NOMO-1 (cell line): ENCODE results near the gene CTAG1A.
A peak's percentile ranks its signal among the peaks of the same experiment; 100 is the strongest.
"Not testable (repeated sequence)": the region's sequence is repeated elsewhere in the genome, so short reads cannot be mapped to it uniquely, and the experiment has no call there.

Experiments
- DNase-seq, 2 experiments: peaks; one replicate each; lab custom pipeline; 2025; ENCODE audit not compliant: unreplicated experiment in 2 of 2; lab: John Stamatoyannopoulos, UW

CTAG1A gene

DNA sequence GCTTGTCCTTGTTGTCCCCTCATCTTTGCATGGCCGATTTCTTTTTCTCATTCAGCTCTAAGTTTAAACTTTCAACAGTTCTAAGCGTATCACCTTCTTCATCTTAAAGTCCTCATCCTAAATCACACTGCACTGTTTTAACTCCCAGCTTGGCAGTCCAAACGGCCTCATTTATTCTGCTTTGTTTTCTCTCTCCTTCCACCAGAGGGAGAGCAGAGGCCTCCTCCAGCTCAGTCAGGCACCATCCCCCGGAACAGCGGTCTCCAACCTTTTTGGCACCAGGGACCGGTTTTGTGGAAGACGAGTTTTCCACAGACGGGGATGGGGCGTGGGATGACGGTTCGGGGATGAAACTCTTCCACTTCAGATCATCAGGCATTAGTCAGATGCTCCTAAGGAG lies 14.6 kb upstream of the CTAG1A start:
- DNase-seq: not testable (repeated sequence)

DNA sequence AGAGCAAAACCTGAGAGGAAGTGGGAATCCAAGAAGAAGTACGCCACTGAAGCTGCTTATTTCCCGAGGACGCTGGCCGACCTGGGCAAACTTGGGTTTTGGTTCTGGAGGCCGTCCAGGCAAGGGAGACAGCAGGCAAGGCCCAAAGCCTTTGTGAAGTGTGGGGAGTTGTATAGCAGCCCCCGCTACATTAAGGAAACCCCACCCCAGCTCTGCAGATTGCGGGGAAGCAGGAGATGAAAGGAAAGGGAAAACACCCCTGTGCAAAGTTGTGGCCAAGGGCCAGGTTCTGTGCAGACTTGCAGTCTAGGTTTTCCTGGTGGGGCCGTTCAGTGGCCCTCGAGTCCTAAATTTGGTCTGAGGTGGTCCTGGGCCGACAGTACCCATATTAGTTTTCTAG lies 11.9 kb upstream of the CTAG1A start:
- not testable (repeated sequence) for DNase-seq

DNA sequence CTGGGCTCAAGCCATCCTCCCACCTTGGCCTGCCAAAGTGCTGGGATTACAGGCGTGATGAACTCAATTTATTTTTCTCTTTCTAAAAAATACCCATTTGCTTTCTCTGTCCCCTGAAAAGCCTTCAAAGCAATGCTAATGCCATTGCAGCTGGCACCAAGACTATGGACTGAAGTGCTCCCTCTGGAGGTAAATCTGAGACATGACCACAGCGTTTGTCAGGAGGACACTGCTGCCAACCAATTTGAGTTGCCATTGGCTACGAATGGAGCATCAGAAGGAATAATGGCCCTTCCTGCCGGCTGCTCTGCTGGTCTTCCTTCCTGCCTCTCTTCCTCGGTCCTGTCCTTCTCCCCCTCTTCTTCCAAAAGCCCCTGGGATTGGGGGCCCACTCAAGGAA lies 9.9 kb upstream of the CTAG1A start:
- DNase-seq: not testable (repeated sequence)

DNA sequence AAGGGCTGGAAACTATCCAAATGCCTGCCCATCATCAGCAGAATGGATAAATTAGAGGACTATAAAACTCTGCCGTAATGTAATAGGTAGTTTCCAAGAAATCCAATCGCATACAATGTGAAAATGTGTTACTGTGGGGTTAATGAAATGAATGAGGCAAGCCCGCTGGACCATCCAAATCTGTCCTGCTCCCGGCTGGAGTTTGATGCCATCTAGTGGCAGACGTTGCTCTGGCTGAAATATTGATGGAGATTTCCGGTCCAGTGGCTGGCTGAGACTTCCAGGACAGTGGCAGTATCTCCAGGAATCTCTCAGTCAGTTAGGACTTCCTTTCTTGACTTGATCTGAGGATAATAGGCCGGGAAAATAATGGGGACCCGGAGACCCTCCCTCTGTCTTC lies 1.9 kb upstream of the CTAG1A start:
- DNase-seq: not testable (repeated sequence)

DNA sequence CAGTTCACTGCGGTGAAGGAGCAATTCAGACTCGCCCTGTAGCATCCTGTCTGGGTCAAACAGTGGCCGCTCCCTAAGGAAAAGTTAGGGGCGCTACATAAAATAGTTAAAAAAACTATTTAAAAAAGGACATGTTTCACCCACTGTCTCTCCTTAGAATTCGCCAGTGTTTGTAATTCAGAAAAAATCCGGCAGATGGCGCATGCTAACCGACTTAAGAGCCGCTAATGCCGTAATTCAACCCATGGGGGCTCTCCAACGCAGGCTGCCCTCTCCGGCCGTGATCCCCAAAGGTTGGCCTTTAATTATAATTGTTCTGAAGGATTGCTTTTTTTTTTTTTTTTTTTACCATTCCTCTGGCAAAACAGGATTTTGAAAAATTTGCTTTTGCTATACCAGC lies 5.5 kb downstream of the CTAG1A start:
- not testable (repeated sequence) for DNase-seq

DNA sequence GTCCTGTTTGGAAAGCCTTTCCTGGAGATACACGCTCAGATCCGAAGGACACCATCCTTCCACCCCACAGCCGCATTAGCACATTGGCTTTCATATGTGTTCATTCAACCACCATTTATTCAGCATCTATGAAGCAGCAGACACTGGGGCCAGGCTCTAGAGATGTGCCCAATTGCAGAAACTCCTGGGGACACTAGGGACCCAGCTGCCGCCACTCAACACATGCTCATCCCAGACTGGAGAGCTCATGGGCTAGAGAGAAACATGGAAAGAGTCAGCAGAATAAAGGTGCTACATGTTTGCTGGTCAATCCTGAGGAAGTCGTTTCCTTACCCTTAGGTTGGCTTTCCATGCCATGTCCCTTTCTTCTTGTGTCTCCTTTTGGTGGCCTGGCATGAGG lies 7.6 kb downstream of the CTAG1A start:
- no peak for DNase-seq

DNA sequence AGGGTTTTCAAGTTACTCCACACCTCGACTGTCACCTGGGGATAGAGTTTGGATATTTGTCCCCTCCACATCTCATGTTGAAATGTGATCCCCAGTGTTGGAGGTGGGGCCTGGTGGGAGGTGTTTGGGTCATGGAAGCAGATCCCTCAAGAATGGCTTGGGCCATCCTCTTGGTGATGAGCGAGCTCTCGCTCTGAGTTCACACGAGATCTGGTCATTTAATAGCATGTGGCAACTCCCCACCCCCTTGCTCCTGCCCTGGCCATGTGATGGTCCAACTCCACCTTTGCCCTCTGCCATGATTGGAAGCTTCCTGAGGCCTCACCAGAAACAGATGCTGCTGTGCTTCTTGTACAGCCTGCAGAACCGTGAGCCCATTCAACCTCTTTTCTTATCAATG lies 8.3 kb downstream of the CTAG1A start:
- DNase-seq: no peak

DNA sequence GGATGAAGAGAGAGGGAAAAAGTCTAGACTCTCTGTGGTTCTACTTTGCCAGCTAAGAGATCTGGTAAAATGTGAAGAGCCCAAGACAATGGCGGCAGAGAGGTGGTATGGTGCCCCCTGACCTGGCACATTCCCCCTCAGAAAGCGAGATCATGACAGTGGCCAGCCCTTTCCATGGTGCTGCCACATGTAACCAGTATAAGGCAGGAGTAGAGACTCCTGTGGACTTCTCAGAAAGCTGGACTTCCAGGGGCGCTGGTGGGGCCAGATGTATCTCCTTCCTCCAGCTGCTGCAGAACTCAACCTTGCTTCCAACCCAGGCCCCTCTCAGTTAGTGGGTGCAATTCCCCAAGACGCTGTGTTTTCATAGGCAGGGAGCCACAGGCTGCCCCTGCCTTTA lies 9.6 kb downstream of the CTAG1A start:
- no peak for DNase-seq

DNA sequence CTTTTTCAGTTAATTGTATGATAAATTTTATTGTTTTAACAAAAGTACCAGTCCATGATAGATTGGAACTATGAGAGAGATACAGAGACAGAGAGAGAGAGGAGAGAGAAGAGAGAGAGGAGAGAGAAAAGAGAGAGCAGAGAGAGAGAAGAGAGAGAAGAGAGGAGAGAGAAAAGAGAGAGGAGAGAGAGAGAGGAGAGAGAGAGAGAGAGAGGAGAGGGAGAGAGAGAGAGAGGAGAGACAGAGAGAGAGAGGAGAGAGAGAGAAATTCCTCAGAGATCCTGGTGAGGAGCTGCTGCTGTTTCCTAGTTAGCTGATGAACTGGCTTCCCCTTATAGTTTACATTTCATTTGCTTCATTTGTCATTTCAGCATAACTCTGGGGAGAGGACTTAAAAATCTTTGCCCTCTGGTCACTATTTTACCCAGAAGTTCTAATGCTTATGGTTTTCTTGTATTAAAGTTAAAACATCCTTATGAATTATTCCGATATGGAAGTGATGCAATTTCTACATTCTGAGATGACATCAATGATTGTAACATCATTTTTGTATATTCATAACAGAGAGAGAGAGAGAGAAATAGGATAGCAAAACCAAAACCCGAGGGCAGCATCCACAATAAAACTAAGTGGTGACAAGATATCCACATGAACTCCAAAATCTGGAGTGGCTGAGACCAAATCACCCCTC lies 10.8 kb downstream of the CTAG1A start:
- DNase-seq: no peak

DNA sequence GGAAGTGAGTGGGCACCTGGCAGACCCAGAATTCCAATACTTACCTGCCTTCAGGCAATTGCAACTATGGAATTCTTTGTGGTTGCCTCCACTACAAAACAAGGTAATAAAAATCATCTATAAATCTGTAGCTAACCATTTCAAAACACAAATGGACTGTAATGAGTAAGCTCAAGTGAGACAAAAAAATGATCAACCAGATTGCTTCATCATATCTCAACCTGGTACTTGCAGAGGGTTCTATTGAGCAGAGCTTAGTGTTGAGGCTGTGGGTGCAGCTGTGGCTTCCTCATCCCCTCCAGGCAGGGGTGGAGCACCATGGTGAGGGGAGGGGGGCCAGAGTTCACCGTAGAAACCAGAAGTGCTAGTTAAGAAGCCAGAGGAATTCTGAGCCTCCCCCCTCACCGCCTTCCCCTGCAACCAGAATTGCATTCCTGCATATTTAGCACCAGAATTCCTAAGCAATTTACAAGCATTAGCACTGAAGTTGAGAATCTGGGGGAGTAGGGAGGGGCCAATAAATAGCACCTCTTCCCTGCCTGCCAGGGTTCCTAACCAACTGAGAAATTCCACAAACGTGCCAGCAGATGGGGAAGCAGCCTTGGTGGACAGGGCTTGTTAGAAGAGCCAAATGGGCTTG lies 11.5 kb downstream of the CTAG1A start:
- DNase-seq: peak; percentile 20 to 28

DNA sequence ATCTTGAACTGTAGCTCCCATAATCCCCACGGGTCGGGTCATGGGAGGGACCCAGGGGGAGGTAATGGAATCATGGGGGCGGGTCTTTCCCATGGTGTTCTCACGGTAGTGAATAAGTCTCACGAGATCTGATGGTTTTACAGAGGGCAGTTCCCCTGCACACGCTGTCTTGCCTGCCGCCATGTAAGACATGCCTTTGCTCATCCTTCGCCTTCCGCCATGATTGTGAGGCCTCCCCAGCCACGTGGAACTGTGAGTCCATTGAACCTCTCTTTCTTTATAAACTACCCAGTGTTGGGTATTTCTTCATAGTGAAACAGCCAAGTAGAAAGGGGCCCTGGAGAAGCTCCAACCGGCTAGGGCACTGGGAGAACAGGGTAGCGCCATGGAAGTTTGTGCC lies 12.3 kb downstream of the CTAG1A start:
- no peak for DNase-seq

DNA sequence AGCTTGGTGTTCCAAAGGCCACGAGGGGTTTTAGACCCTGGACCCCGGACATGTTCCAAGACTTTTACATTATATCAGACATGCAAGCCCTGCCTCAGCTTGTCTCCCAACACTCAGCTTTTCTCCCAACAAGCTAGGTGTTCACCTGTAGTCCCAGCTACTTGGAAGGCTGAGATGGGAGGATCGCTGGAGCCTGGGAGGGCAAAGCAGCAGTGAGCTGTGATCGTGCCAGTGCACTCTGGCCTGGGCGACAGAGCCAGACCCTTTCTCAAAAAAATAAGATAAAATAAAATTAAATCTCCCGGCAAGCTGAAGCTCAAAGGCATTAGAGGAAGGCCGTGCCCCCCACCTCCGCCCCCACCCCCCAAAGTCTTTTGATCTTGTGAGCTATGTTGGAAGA lies 13.7 kb downstream of the CTAG1A start:
- DNase-seq: no peak

DNA sequence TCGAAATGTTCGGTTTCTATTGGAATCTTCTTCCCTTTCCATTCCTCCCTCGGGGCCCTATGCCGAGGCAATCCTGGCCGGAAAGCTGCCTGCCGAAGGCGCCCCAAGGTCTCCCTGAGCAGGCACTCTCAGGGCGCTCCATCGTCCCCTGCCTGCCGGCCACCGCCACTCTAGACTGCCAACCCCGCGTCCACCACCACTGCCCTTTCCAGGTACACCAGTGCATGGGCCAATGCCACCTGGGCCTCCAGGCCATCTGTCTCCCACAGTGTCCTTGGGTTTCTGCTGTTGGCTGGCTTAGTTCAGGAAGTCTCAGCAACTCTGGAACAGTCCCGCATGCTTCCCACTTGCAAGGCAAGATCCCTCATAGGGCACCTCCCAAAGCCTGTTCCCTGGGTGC lies 14.6 kb downstream of the CTAG1A start:
- no peak for DNase-seq

DNA sequence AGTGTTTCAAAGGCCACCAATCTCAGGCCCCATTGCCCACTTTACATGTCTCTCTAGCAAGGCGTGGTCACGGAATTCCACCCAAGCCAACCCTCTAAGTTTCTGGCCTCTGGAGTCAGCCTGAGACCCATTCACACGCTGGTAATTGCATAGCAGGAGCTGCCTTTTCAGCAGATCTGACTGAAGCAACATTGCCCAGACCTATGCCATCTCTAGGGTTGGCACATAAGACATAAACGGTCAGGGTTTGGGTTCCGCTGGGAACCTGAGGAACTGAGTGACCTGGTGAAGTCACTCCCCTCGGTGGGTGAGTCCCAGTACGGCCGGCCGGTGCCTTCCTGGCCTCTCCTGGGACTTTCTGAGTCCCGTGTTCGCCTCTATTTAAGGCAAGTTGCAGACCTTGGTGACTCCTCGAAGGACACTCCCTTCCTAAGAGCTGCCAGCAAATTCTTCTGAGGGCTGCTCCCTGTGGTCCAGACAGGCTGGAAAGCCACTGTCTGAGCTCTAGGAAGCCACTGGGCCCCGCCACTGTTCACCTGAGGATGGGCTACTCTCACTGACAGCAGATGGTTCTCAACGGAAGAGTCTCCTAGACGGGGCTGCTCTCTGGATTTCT lies 15.9 kb downstream of the CTAG1A start:
- DNase-seq: no peak

DNA sequence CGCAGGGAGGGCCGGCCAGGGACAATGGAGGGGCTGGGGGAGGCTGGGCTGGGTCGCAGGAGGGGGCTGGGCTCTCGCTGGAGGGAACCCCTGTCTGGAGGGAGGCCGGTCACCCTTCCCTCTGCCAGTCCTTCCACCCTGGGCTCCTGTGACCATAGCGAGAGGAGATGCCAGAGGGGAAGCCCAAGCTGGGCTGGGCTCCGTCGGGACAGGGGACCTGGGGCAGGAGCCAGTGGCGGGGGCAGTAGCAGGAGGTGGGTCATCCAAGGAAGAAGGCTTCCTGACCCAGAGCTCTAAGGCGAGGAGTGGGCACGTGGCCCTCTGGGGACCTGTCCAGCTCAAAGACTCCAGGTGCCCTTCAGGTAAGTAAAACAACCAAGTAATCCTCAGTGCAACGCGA lies 17.3 kb downstream of the CTAG1A start:
- DNase-seq: no peak

DNA sequence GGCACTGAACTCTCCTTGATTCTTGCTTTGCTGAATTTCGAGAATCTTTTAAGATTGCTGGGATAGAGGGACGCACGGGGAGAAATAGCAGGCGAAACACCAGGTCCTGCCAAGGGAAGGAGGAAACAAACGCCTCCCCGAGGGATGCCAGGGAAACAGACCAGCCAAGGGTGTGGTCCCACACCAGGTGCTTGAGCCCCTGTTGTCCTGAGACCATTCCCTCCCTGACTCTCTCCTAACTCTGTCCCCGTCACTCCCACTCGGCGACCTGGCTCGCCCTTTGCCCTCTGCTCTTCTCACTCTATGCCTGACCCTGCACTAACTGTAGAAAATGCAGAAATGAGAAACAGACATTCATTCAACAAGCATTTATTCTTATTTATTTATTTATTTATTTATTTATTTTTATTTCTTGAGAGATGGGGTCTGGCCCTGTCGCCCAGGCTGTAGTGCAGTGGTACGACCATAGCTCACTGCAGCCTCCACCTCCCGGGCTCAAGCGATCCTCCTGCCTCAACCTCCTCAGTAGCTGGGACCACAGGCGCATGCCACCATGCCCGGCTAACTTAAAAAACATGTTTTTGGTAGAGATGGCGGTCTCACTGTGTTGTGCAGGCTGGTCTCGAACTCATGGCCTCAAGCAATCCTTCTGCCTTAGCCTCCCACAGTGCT lies 18.0 kb downstream of the CTAG1A start:
- DNase-seq: no peak

DNA sequence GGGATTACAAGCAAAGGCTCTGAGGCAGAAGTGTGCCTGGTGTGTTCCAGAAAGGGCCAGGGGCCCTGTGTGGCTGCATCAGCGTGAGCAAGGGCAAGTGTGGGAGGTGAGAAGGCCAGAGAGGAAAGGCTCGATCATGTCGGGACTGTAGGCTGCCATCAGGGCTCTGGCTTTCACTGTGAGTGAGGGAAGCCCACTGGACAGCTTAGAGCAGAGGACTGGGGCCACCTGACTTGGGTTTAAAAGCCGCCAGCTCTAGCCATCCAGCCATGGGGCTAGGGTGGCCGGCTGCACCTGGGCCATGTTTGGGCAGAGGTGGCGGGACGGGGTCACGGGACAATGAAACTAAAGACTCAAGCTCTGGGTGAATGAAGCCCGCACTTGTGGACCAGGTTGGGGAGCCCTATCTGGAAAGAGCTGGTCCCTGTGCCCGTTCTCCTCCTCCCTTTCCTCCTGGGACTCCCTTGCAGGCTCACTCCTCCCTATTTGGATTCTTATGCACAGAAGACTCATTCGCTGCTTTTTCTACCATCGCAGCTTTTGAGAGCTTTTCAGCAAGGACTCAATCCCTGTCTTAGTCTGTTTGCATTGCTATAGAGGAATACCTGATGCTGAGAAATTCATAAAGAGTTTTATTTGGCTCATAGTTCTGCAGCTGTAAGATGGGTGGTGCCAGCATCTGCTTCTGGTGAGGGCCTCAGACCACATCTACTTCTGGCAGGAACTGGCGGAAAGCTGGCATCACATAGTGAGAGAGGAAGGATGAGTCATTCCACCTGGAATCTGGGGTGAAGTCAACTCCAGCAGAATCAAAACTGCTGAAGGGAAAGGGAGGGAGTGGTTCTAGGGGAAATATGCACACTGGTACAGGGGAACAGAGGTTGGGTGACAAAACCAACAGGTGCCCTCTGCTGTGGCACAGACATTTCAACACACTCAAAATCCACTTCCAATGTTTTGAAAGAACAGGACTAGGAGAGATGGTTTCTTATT lies 18.8 kb downstream of the CTAG1A start:
- no peak for DNase-seq

DNA sequence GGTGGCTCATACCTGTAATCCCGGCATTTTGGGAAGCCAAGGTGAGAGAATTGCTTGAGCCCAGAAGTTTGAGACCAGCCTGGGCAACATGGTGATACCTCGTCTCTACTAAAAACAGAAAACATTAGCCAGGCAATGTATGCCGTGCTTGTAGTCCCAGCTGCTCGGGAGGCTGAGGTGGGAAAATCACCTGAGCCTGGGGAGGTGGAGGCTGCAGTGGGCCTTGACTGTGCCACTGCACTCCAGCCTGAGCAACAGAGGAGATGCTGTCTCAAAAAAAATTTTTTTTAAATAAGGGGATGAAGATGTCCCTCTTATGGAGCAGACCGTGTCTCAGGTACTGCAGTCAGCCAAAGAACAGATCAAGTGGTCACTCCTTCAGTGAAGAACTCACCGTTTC lies 20.6 kb downstream of the CTAG1A start:
- no peak for DNase-seq

DNA sequence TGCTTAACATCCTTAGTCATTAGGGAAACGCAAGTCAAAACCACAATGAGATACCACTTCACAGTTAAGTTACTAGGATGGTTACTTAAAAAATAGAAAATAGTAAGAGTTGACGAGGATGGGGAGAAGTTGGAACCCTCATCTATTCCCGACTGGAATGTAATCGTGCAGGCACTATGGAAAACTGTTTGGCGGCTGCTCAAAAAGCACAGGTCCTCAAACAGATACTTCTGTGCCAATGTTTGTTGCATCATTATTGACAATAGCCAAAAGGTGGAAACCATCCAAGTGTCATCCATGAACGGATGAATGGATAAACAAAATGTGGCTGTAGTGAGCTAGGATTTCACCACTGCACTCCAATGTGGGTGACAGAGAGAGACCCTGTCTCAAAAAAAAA lies 22.4 kb downstream of the CTAG1A start:
- DNase-seq: no peak

DNA sequence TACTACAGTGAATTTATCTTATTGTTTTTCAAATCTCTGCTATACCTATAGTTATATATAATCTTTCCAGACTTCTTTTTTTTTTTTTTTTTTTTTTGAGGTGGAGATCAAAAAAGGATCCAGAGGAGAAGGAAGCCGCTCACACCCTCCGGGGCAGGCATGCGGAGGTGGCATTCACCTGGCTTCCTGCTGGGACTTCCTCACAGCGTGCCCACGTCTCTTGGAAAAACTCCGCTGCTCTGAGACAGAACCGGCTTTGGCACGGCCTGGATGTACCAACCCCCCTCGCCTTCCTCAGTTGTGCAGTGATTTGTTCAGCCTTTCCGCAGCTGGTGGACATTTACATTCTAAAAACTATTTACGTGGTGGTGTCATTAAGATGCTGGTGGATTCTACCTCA lies 23.0 kb downstream of the CTAG1A start:
- DNase-seq: not testable (repeated sequence)

DNA sequence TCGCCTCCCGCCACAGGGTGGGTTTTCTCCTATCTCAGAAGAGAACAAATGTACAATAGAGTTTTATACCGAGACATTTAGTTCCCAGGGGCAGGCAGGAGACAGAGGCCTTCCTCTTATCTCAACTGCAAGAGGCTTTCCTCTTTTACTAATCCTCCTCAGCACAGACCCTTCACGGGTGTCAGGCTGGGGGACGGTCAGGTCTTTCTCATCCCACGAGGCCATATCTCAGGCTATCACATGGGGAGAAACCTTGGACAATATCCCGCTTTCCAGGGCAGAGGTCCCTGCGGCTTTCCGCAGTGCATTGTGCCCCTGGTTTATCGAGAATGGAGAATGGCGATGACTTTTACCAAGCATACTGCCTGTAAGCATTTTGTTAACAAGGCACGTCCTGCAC lies 23.9 kb downstream of the CTAG1A start:
- DNase-seq: not testable (repeated sequence)
